Adipocyte (in vitro differentiated cells): ENCODE data around the gene UBQLN3.

ENCODE experiments used
- DNase-seq: peaks from one replicate; pipeline ENCODE4 v3.0.0-alpha.2; 2015; ENCODE audit warnings: low read depth
- H3K27me3 ChIP-seq: replicated peaks from 2 replicates; pipeline ENCODE4 v1.7.0; 2013; ENCODE audit warnings: mild to moderate bottlenecking, low read length, moderate library complexity; ENCODE audit not compliant: control insufficient read depth, insufficient read depth
- H3K36me3 ChIP-seq: 2 replicates; pipeline ENCODE4 v1.7.0; 2013; ENCODE audit warnings: low read length, mild to moderate bottlenecking, moderate library complexity; ENCODE audit not compliant: control insufficient read depth, insufficient read depth, severe bottlenecking
- H3K4me1 ChIP-seq: 2 replicates; pipeline ENCODE4 v1.7.0; 2013; ENCODE audit warnings: mild to moderate bottlenecking, low read length, moderate library complexity; ENCODE audit not compliant: control insufficient read depth, insufficient read depth
- H3K4me3 ChIP-seq: 2 replicates; pipeline ENCODE4 v1.7.0; 2013; ENCODE audit warnings: mild to moderate bottlenecking, low read length, moderate library complexity
- H3K9ac ChIP-seq: 2 replicates; pipeline ENCODE4 v1.7.0; 2013; ENCODE audit warnings: mild to moderate bottlenecking, low read length, moderate library complexity
- H3K9me3 ChIP-seq: 2 replicates; pipeline ENCODE4 v1.7.0; 2013; ENCODE audit warnings: mild to moderate bottlenecking, low read length, moderate library complexity; ENCODE audit not compliant: control insufficient read depth

The UBQLN3 gene

DNA sequence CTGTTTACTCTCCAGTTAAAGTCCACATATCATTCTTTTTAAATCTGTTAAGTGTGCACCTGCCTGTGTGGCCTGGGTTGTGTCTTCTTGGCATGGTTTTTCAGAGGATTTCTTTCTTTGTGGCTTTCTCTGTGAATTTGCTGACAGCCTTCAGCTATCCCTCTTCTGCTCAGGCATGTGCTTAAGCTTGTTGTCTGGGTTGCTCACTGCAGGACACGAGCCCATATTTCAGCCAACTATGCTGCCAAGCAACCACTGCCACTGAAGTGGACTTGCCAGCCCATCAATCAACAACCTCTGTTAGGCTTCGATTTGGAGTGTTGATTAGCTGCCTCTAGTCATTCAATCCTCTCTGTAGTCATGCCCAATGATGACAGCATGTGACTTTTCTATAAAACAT, 42.2 kb downstream of the UBQLN3 start:
- DNase-seq: no peak
- Histone ChIP-seq H3K4me1 (no peaks in the 10 kb centered on the region), H3K9ac (no peak overlapping the region), H3K9me3 (no peaks in the 10 kb centered on the region), H3K36me3 (no peaks in the 10 kb centered on the region), H3K4me3 (no peak overlapping the region), H3K27me3 (peaks cover 10% of the 10 kb centered on the region)

DNA sequence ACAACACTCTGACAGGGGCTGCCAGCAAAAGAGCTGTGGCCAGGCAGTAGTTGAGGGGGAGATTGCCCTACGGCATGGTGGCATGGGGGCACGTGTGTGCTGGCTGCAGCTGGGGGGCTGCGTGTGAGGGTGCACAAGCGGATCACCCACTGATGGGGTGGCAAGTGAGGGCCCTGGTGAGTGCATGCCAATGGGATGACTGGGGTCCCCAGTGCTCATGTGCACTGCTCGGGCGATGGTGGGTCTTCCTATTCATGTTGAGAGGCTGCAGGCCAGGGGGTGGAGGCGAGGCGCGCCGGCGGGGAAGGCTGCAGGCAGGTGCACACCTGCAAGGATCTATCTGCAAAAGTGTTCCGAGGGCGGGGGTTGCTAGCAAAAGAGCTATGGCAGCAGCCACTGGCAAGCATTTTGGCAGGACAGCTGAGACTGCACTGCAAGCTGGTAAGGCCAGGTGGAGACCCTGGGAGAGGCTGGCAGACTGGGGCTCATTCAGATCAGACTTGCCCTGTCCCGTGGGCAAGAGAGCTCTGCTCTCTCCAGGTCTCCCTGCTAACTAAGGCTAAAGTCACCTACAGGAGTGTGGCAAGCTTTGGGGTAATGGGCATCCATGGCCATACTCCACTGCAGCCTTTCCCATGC, 48.7 kb downstream of the UBQLN3 start:
- no peak overlapping the region for H3K9ac ChIP-seq
- H3K4me3 ChIP-seq: no peak overlapping the region
- no peak for DNase-seq
- no peaks in the 10 kb centered on the region for H3K36me3 ChIP-seq
- H3K4me1 ChIP-seq: peaks cover 8% of the 10 kb centered on the region
- H3K9me3 ChIP-seq: no peaks in the 10 kb centered on the region
- no peaks in the 10 kb centered on the region for H3K27me3 ChIP-seq
